Measurements from ENCODE around the gene C12orf43.

Gene C12orf43

GRCh38 chr12:121005346-121005815 lies 10.9 kb downstream of the C12orf43 start:
- Histone ChIP-seq H3K4me1 (ENCODE audit: control insufficient read depth, insufficient read depth, low read length) (no peaks in the 10 kb centered on the region), H3K9me3 (replicated peaks; ENCODE audit: low read length) (no peaks in the 10 kb centered on the region), H3K36me3 (ENCODE audit: insufficient read depth, low read length) (peaks cover 40% of the 10 kb centered on the region), H3K4me2 (ENCODE audit: low read length) (no peak overlapping the region), H3K4me3 (ENCODE audit: low read length) (no peak overlapping the region), H3K27me3 (ENCODE audit: control insufficient read depth, insufficient read depth, low read length) (no peaks in the 10 kb centered on the region), H3K9ac (ENCODE audit: low read depth, low read length) (no peak overlapping the region)

GRCh38 chr12:121004253-121004815 lies 12.0 kb downstream of the C12orf43 start:
- H3K9ac ChIP-seq (ENCODE audit: low read depth, low read length), result no peak overlapping the region
- peaks cover 39% of the 10 kb centered on the region for H3K36me3 ChIP-seq (ENCODE audit: insufficient read depth, low read length)
- no peaks in the 10 kb centered on the region for H3K9me3 ChIP-seq (replicated peaks; ENCODE audit: low read length)

GRCh38 chr12:121003650-121004049 lies 12.6 kb downstream of the C12orf43 start:
- Histone ChIP-seq H3K36me3 (ENCODE audit: insufficient read depth, low read length) (peaks cover 39% of the 10 kb centered on the region), H3K9ac (ENCODE audit: low read depth, low read length) (no peak overlapping the region), H3K4me3 (ENCODE audit: low read length) (no peak overlapping the region), H3K4me2 (ENCODE audit: low read length) (no peak overlapping the region), H3K4me1 (ENCODE audit: control insufficient read depth, insufficient read depth, low read length) (no peaks in the 10 kb centered on the region), H3K9me3 (replicated peaks; ENCODE audit: low read length) (no peaks in the 10 kb centered on the region), H3K27me3 (ENCODE audit: control insufficient read depth, insufficient read depth, low read length) (no peaks in the 10 kb centered on the region)

More at GRCh38 chr12:121004253-121004815, 12.0 kb downstream of the C12orf43 start:
- Histone ChIP-seq H3K4me1 (ENCODE audit: control insufficient read depth, insufficient read depth, low read length) (no peaks in the 10 kb centered on the region), H3K27me3 (ENCODE audit: control insufficient read depth, insufficient read depth, low read length) (no peaks in the 10 kb centered on the region), H3K4me2 (ENCODE audit: low read length) (no peak overlapping the region), H3K4me3 (ENCODE audit: low read length) (no peak overlapping the region)

GRCh38 chr12:121001841-121002483 lies 14.3 kb downstream of the C12orf43 start:
- Histone ChIP-seq H3K9ac (ENCODE audit: low read depth, low read length) (no peak overlapping the region), H3K4me1 (ENCODE audit: control insufficient read depth, insufficient read depth, low read length) (no peaks in the 10 kb centered on the region), H3K9me3 (replicated peaks; ENCODE audit: low read length) (no peaks in the 10 kb centered on the region), H3K27me3 (ENCODE audit: control insufficient read depth, insufficient read depth, low read length) (peaks cover 6% of the 10 kb centered on the region), H3K4me3 (ENCODE audit: low read length) (no peak overlapping the region), H3K4me2 (ENCODE audit: low read length) (no peak overlapping the region), H3K36me3 (ENCODE audit: insufficient read depth, low read length) (peaks cover 27% of the 10 kb centered on the region)

GRCh38 chr12:121001060-121001459 lies 15.2 kb downstream of the C12orf43 start:
- Histone ChIP-seq H3K9ac (ENCODE audit: low read depth, low read length) (no peak overlapping the region), H3K4me2 (ENCODE audit: low read length) (no peak overlapping the region), H3K4me1 (ENCODE audit: control insufficient read depth, insufficient read depth, low read length) (no peaks in the 10 kb centered on the region), H3K36me3 (ENCODE audit: insufficient read depth, low read length) (peaks cover 24% of the 10 kb centered on the region), H3K9me3 (replicated peaks; ENCODE audit: low read length) (no peaks in the 10 kb centered on the region), H3K4me3 (ENCODE audit: low read length) (no peak overlapping the region), H3K27me3 (ENCODE audit: control insufficient read depth, insufficient read depth, low read length) (peaks cover 11% of the 10 kb centered on the region)

GRCh38 chr12:121000530-121000929 lies 15.8 kb downstream of the C12orf43 start:
- Histone ChIP-seq H3K27me3 (ENCODE audit: control insufficient read depth, insufficient read depth, low read length) (peaks cover 14% of the 10 kb centered on the region), H3K36me3 (ENCODE audit: insufficient read depth, low read length) (peaks cover 21% of the 10 kb centered on the region), H3K4me3 (ENCODE audit: low read length) (no peak overlapping the region), H3K9me3 (replicated peaks; ENCODE audit: low read length) (no peaks in the 10 kb centered on the region), H3K4me1 (ENCODE audit: control insufficient read depth, insufficient read depth, low read length) (no peaks in the 10 kb centered on the region), H3K9ac (ENCODE audit: low read depth, low read length) (no peak overlapping the region), H3K4me2 (ENCODE audit: low read length) (no peak overlapping the region)

GRCh38 chr12:120999191-121000120 lies 16.8 kb downstream of the C12orf43 start:
- H3K4me2 ChIP-seq (ENCODE audit: low read length), result no peak overlapping the region
- H3K36me3 ChIP-seq (ENCODE audit: insufficient read depth, low read length), result peaks cover 14% of the 10 kb centered on the region
- no peaks in the 10 kb centered on the region for H3K9me3 ChIP-seq (replicated peaks; ENCODE audit: low read length)
- H3K4me1 ChIP-seq (ENCODE audit: control insufficient read depth, insufficient read depth, low read length), result no peaks in the 10 kb centered on the region
- H3K9ac ChIP-seq (ENCODE audit: low read depth, low read length), result no peak overlapping the region
- no peak overlapping the region for H3K4me3 ChIP-seq (ENCODE audit: low read length)
- peaks cover 16% of the 10 kb centered on the region for H3K27me3 ChIP-seq (ENCODE audit: control insufficient read depth, insufficient read depth, low read length)

GRCh38 chr12:120998435-120998834 lies 17.9 kb downstream of the C12orf43 start:
- Histone ChIP-seq H3K9me3 (replicated peaks; ENCODE audit: low read length) (no peaks in the 10 kb centered on the region), H3K27me3 (ENCODE audit: control insufficient read depth, insufficient read depth, low read length) (peaks cover 27% of the 10 kb centered on the region), H3K4me3 (ENCODE audit: low read length) (no peak overlapping the region), H3K36me3 (ENCODE audit: insufficient read depth, low read length) (peaks cover 4% of the 10 kb centered on the region), H3K4me2 (ENCODE audit: low read length) (no peak overlapping the region), H3K4me1 (ENCODE audit: control insufficient read depth, insufficient read depth, low read length) (no peaks in the 10 kb centered on the region), H3K9ac (ENCODE audit: low read depth, low read length) (no peak overlapping the region)

GRCh38 chr12:120997448-120997847 lies 18.8 kb downstream of the C12orf43 start:
- Histone ChIP-seq H3K9me3 (replicated peaks; ENCODE audit: low read length) (no peaks in the 10 kb centered on the region), H3K4me3 (ENCODE audit: low read length) (no peak overlapping the region), H3K4me1 (ENCODE audit: control insufficient read depth, insufficient read depth, low read length) (no peaks in the 10 kb centered on the region), H3K4me2 (ENCODE audit: low read length) (no peak overlapping the region), H3K27me3 (ENCODE audit: control insufficient read depth, insufficient read depth, low read length) (peaks cover 36% of the 10 kb centered on the region), H3K36me3 (ENCODE audit: insufficient read depth, low read length) (no peaks in the 10 kb centered on the region), H3K9ac (ENCODE audit: low read depth, low read length) (no peak overlapping the region)

GRCh38 chr12:120996133-120996746 lies 20.0 kb downstream of the C12orf43 start:
- H3K4me1 ChIP-seq (ENCODE audit: control insufficient read depth, insufficient read depth, low read length), result no peaks in the 10 kb centered on the region
- no peak overlapping the region for H3K4me2 ChIP-seq (ENCODE audit: low read length)
- peaks cover 36% of the 10 kb centered on the region for H3K27me3 ChIP-seq (ENCODE audit: control insufficient read depth, insufficient read depth, low read length)
- no peak overlapping the region for H3K4me3 ChIP-seq (ENCODE audit: low read length)
- H3K9ac ChIP-seq (ENCODE audit: low read depth, low read length), result no peak overlapping the region
- no peaks in the 10 kb centered on the region for H3K9me3 ChIP-seq (replicated peaks; ENCODE audit: low read length)
- no peaks in the 10 kb centered on the region for H3K36me3 ChIP-seq (ENCODE audit: insufficient read depth, low read length)

Data from skeletal muscle satellite cell (primary cell).